Mesenchymal stem cell (in vitro differentiated cells and primary cell): ENCODE measurements around the gene PSG2.
"Not testable (repeated sequence)": the region's sequence is repeated elsewhere in the genome, so short reads cannot be mapped to it uniquely, and the experiment has no call there.

Experiments
- DNase-seq: peaks from one replicate; pipeline ENCODE4 v3.0.0-alpha.2; 2013
- H2AFZ ChIP-seq: one replicate; pipeline ENCODE4 v1.6.1; 2013; ENCODE audit warnings: low read depth, mild to moderate bottlenecking, control low read depth, inconsistent platforms, low read length, moderate library complexity
- H2AK5ac ChIP-seq: 2 replicates; pipeline ENCODE4 v1.6.1; 2013; ENCODE audit warnings: low read length, moderate library complexity, mild to moderate bottlenecking, inconsistent platforms; ENCODE audit not compliant: severe bottlenecking
- H2BK120ac ChIP-seq: one replicate; pipeline ENCODE4 v1.6.1; 2013; ENCODE audit warnings: low read depth, mild to moderate bottlenecking, inconsistent platforms, low read length, moderate library complexity
- H2BK12ac ChIP-seq, 2 experiments: one replicate each; pipeline ENCODE4 v1.6.1; 2013; ENCODE audit warnings: inconsistent platforms in 2 of 2, low read length in 2 of 2, mild to moderate bottlenecking in 2 of 2, moderate library complexity in 2 of 2, control low read depth in 1 of 2
- H2BK15ac ChIP-seq: one replicate; pipeline ENCODE4 v1.6.1; 2013; ENCODE audit warnings: mild to moderate bottlenecking, low read depth, inconsistent platforms; ENCODE audit not compliant: poor library complexity, severe bottlenecking
- H2BK5ac ChIP-seq: 2 replicates; pipeline ENCODE4 v1.6.1; 2013; ENCODE audit warnings: low read depth, mild to moderate bottlenecking, low read length, control low read depth, inconsistent platforms; ENCODE audit not compliant: poor library complexity, severe bottlenecking
- H3K14ac ChIP-seq, 2 experiments: one replicate each; pipeline ENCODE4 v1.6.1; 2013; ENCODE audit warnings: inconsistent platforms in 2 of 2, low read length in 2 of 2, control low read depth in 1 of 2, mild to moderate bottlenecking in 1 of 2, moderate library complexity in 1 of 2
- H3K18ac ChIP-seq, 2 experiments: one replicate each; pipeline ENCODE4 v1.6.1; 2013; ENCODE audit warnings: inconsistent platforms in 2 of 2, low read length in 2 of 2, control low read depth in 1 of 2, low read depth in 1 of 2, mild to moderate bottlenecking in 1 of 2
- H3K23ac ChIP-seq, 2 experiments: one replicate each; pipeline ENCODE4 v1.6.1; 2013; ENCODE audit warnings: inconsistent platforms in 2 of 2, low read length in 2 of 2, mild to moderate bottlenecking in 2 of 2, moderate library complexity in 2 of 2, control low read depth in 1 of 2
- H3K27ac ChIP-seq: 2 replicates; pipeline ENCODE4 v1.5.1; 2013; ENCODE audit warnings: mild to moderate bottlenecking, moderate library complexity, low read length, control low read depth, inconsistent platforms; ENCODE audit not compliant: poor library complexity, severe bottlenecking
- H3K27me3 ChIP-seq, 2 experiments: 2 replicates each; pipeline versions ENCODE4 v1.6.1 to v1.7.0; 2013; ENCODE audit warnings: low read length in 2 of 2, mild to moderate bottlenecking in 2 of 2, moderate library complexity in 2 of 2, control low read depth in 1 of 2, inconsistent platforms in 1 of 2; ENCODE audit not compliant: control insufficient read depth in 1 of 2, insufficient read depth in 1 of 2
- H3K36me3 ChIP-seq, 2 experiments: 2 replicates each; pipeline versions ENCODE4 v1.6.1 to v1.7.0; 2013; ENCODE audit warnings: low read length in 2 of 2, control low read depth in 1 of 2, inconsistent platforms in 1 of 2, low read depth in 1 of 2, mild to moderate bottlenecking in 1 of 2; ENCODE audit not compliant: insufficient read depth in 2 of 2, control insufficient read depth in 1 of 2
- H3K4ac ChIP-seq, 2 experiments: one replicate each; pipeline ENCODE4 v1.6.1; 2013; ENCODE audit warnings: inconsistent platforms in 2 of 2, low read length in 2 of 2, mild to moderate bottlenecking in 2 of 2, moderate library complexity in 2 of 2, control low read depth in 1 of 2, low read depth in 1 of 2
- H3K4me1 ChIP-seq: 2 replicates; pipeline ENCODE4 v1.6.1; 2013; ENCODE audit warnings: low read depth, low read length, control low read depth; ENCODE audit not compliant: control insufficient read depth, insufficient read depth
- H3K4me2 ChIP-seq: 2 replicates; pipeline ENCODE4 v1.6.1; 2013; ENCODE audit warnings: low read length, mild to moderate bottlenecking, inconsistent platforms; ENCODE audit not compliant: poor library complexity, severe bottlenecking
- H3K4me3 ChIP-seq, 2 experiments: 2 replicates each; pipeline versions ENCODE4 v1.5.1 to v1.7.0; 2013; ENCODE audit warnings: low read length in 2 of 2, mild to moderate bottlenecking in 2 of 2, control low read depth in 1 of 2, low read depth in 1 of 2; ENCODE audit not compliant: insufficient read depth in 1 of 2
- H3K79me1 ChIP-seq: replicated peaks from 2 replicates; pipeline ENCODE4 v1.6.1; 2013; ENCODE audit warnings: mild to moderate bottlenecking, control low read depth, low read length, inconsistent platforms; ENCODE audit not compliant: poor library complexity, severe bottlenecking
- H3K9ac ChIP-seq: 2 replicates; pipeline ENCODE4 v1.7.0; 2013; ENCODE audit warnings: mild to moderate bottlenecking, low read length, moderate library complexity
- H3K9me3 ChIP-seq: 2 replicates; pipeline ENCODE4 v1.7.0; 2013; ENCODE audit warnings: mild to moderate bottlenecking, low read length; ENCODE audit not compliant: control insufficient read depth
- H4K8ac ChIP-seq: one replicate; pipeline ENCODE4 v1.6.1; 2013; ENCODE audit warnings: inconsistent platforms, mild to moderate bottlenecking, low read length, moderate library complexity
- H4K91ac ChIP-seq: one replicate; pipeline ENCODE4 v1.6.1; 2013; ENCODE audit warnings: mild to moderate bottlenecking, low read length, inconsistent platforms
- WGBS: methylation state at CpG from one replicate; pipeline ENCODE4 v1.1.7; 2013; ENCODE audit warnings: mixed read lengths; 5-methylcytosine and 5-hydroxymethylcytosine counted together

Gene PSG2

GRCh38 chr19:43028866-43029265, 53.6 kb downstream of the PSG2 start:
- Histone ChIP-seq H2BK15ac (no peak overlapping the region), H3K4ac (no peak overlapping the region), H3K36me3 (no peaks in the 10 kb centered on the region), H3K79me1 (no peaks in the 10 kb centered on the region), H4K8ac (no peak overlapping the region), H3K27me3 (no peaks in the 10 kb centered on the region), H4K91ac (no peak overlapping the region), H3K27ac (no peak overlapping the region), H3K9me3 (no peaks in the 10 kb centered on the region), H2AK5ac (no peak overlapping the region), H3K18ac (no peak overlapping the region), H3K14ac (no peak overlapping the region), H3K4me3 (no peak overlapping the region), H2BK120ac (no peak overlapping the region), H2BK5ac (no peak overlapping the region), H3K4me2 (no peak overlapping the region), H2BK12ac (no peak overlapping the region), H3K4me1 (no peaks in the 10 kb centered on the region), H3K9ac (no peak overlapping the region), H3K23ac (no peak overlapping the region), H2AFZ (no peak overlapping the region)
- no peak for DNase-seq
- WGBS = 69% methylated on average over 2 of the region's 4 CpGs

- not testable (repeated sequence) for H2BK15ac ChIP-seq, H2BK120ac ChIP-seq, H3K4ac ChIP-seq, H3K9ac ChIP-seq, H4K91ac ChIP-seq, DNase-seq, H2BK12ac ChIP-seq, H3K4me2 ChIP-seq, H3K14ac ChIP-seq, H3K4me1 ChIP-seq, H4K8ac ChIP-seq, H3K18ac ChIP-seq, H2BK5ac ChIP-seq, H3K79me1 ChIP-seq, H3K23ac ChIP-seq, H3K36me3 ChIP-seq, H3K4me3 ChIP-seq, H3K9me3 ChIP-seq, H3K27me3 ChIP-seq, H3K27ac ChIP-seq, H2AK5ac ChIP-seq, H2AFZ ChIP-seq
- 69% methylated on average over 6 of the region's 10 CpGs for WGBS
Observed at GRCh38 chr19:43027985-43028384, 54.5 kb downstream of the PSG2 start.

- H3K36me3 ChIP-seq, H3K9ac ChIP-seq, H3K4ac ChIP-seq, H2AFZ ChIP-seq, H3K4me2 ChIP-seq, H3K79me1 ChIP-seq, H3K4me3 ChIP-seq, H3K14ac ChIP-seq, H3K18ac ChIP-seq, H2BK120ac ChIP-seq, H2BK12ac ChIP-seq, DNase-seq, H3K27me3 ChIP-seq, H3K23ac ChIP-seq, H3K9me3 ChIP-seq, H3K4me1 ChIP-seq, H2AK5ac ChIP-seq, H4K91ac ChIP-seq, H2BK5ac ChIP-seq, H2BK15ac ChIP-seq, H3K27ac ChIP-seq, H4K8ac ChIP-seq: not testable (repeated sequence)
- 78% methylated on average over 8 of the region's 8 CpGs for WGBS
Observed at GRCh38 chr19:43027061-43027460, 55.4 kb downstream of the PSG2 start.

- H3K36me3 ChIP-seq, H3K4me1 ChIP-seq, H2AK5ac ChIP-seq, H3K4me2 ChIP-seq, H2BK5ac ChIP-seq, H4K8ac ChIP-seq, H3K14ac ChIP-seq, H3K4ac ChIP-seq, H3K27ac ChIP-seq, DNase-seq, H4K91ac ChIP-seq, H2BK120ac ChIP-seq, H3K9me3 ChIP-seq, H3K27me3 ChIP-seq, H3K4me3 ChIP-seq, H3K79me1 ChIP-seq, H2BK15ac ChIP-seq, H2BK12ac ChIP-seq, H2AFZ ChIP-seq, H3K23ac ChIP-seq, H3K18ac ChIP-seq, H3K9ac ChIP-seq: not testable (repeated sequence)
- WGBS = 69% methylated on average over 6 of the region's 6 CpGs
Observed at GRCh38 chr19:43026369-43026768, 56.1 kb downstream of the PSG2 start, which contains the start of gene PSG11. Gene PSG11 (minus strand): TSS chr19:43026469. CDS start chr19:43026372, 97 bp downstream.
